GM12801 (cell line): ENCODE data around the gene HTR1B.

Experiments
- CTCF ChIP-seq: IDR thresholded peaks from one replicate; pipeline ENCODE4 v1.5.1; 2011; ENCODE audit warnings: control low read depth; ENCODE audit not compliant: insufficient read length; ENCODE audit errors: extremely low read depth

HTR1B gene, protein sequence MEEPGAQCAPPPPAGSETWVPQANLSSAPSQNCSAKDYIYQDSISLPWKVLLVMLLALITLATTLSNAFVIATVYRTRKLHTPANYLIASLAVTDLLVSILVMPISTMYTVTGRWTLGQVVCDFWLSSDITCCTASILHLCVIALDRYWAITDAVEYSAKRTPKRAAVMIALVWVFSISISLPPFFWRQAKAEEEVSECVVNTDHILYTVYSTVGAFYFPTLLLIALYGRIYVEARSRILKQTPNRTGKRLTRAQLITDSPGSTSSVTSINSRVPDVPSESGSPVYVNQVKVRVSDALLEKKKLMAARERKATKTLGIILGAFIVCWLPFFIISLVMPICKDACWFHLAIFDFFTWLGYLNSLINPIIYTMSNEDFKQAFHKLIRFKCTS

DNA sequence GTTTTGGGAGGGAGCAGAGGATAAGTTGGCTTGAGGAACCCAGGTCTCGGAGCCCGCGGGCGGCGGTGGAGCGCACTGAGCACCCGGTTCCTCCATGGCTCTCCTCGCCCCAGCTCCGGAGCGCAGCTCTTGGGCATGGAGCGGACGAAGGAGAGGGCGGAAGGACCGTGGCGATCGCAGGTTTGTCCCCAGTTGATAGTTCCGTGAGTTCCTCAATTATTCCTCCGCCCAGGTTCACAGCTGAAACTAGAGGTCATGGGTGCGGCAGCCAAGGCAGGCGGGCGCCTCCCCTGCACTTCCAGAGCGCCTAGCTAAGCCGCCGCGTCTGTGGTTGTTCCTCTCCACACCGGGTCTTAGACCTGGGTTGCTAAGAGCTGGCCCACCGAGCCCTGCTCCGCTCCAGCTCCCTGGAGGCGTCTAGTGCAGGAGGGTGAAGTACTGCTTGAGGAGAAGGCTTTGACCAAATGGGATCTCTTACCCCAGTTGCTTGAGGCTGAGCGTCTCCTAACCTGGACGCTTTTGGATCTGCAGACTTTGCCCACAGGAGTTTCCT is at the start of gene HTR1B:
HTR1B (minus strand) TSS at position 184 of the 553 bp plus-strand sequence; CDS start at position 96, 88 bp downstream.
- TF ChIP-seq CTCF: no peak

DNA sequence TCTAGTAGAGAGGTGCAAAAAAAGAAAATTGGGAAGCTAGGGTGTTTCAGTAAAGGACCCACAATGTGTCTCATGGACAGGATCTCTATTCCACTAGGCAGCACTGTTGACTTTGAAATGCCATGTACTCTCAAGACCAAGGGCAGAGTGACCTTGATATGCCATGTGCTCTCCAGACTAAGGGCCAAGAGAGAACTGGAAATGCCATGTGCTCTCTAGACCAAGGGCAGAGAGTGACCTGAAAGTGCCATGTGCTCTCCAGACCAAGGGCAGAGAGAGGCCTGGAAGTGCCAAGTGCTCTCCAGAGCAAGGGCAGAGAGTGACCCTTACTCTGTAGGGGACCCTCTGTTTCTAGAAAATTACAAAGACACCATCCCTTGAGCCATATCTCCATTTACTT is 49.3 kb upstream of the HTR1B start:
- no peak for TF ChIP-seq CTCF

GRCh38 chr6:77511860-77512259 is 48.6 kb upstream of the HTR1B start:
- TF ChIP-seq CTCF: no peak

GRCh38 chr6:77502981-77503380 is 39.7 kb upstream of the HTR1B start:
- no peak for TF ChIP-seq CTCF

GRCh38 chr6:77492530-77492929 is 29.2 kb upstream of the HTR1B start:
- no peak for TF ChIP-seq CTCF

GRCh38 chr6:77487808-77488425 is 24.6 kb upstream of the HTR1B start:
- TF ChIP-seq CTCF: no peak

GRCh38 chr6:77482981-77483380 is 19.7 kb upstream of the HTR1B start:
- no peak for TF ChIP-seq CTCF
